Muscle layer of colon (tissue), 2 donors: ENCODE results near the gene MBOAT1.
"Not testable (repeated sequence)": the region's sequence is repeated elsewhere in the genome, so short reads cannot be mapped to it uniquely, and the experiment has no call there.

ENCODE experiments used
- H3K27ac ChIP-seq: one replicate; pipeline ENCODE4 v1.7.0; 2013; ENCODE audit warnings: low read depth, mild to moderate bottlenecking, low read length, moderate library complexity
- H3K27me3 ChIP-seq, 2 donors: one replicate each; pipeline ENCODE4 v1.7.0; 2013; ENCODE audit warnings: low read length in 2 of 2, mild to moderate bottlenecking in 2 of 2; ENCODE audit not compliant: insufficient read depth in 2 of 2, control insufficient read depth in 1 of 2
- H3K36me3 ChIP-seq: one replicate; pipeline ENCODE4 v1.7.0; 2013; ENCODE audit warnings: mild to moderate bottlenecking, low read length; ENCODE audit not compliant: insufficient read depth
- H3K4me1 ChIP-seq: one replicate; pipeline ENCODE4 v1.7.0; 2013; ENCODE audit warnings: mild to moderate bottlenecking, low read length; ENCODE audit not compliant: insufficient read depth
- H3K4me3 ChIP-seq, 2 donors: one replicate each; pipeline ENCODE4 v1.7.0; 2013; ENCODE audit warnings: low read length in 2 of 2, low read depth in 1 of 2, mild to moderate bottlenecking in 1 of 2, moderate library complexity in 1 of 2
- H3K9ac ChIP-seq: one replicate; pipeline ENCODE4 v1.7.0; 2013; ENCODE audit warnings: low read length
- H3K9me3 ChIP-seq: one replicate; pipeline ENCODE4 v1.7.0; 2013; ENCODE audit warnings: mild to moderate bottlenecking, low read length
- donor health status: abdominal sarcoma.
- donor health status: Adenocarcinoma of cecum.

Gene MBOAT1

GRCh38 chr6:20182069-20182468, 30.2 kb downstream of the MBOAT1 start:
- Histone ChIP-seq H3K9ac (no peak overlapping the region), H3K27ac (no peak overlapping the region), H3K36me3 (peaks cover 5% of the 10 kb centered on the region), H3K9me3 (peaks cover 4% of the 10 kb centered on the region), H3K4me1 (peaks cover 10% of the 10 kb centered on the region), H3K4me3 (no peak overlapping the region), H3K27me3 (no peaks in the 10 kb centered on the region)

GRCh38 chr6:20180935-20181334, 31.3 kb downstream of the MBOAT1 start:
- Histone ChIP-seq H3K9ac (no peak overlapping the region), H3K36me3 (no peaks in the 10 kb centered on the region), H3K27ac (no peak overlapping the region), H3K27me3 (no peaks in the 10 kb centered on the region), H3K4me1 (peaks cover 10% of the 10 kb centered on the region), H3K9me3 (peaks cover 4% of the 10 kb centered on the region), H3K4me3 (no peak overlapping the region)

- not testable (repeated sequence) for H3K36me3 ChIP-seq, H3K9me3 ChIP-seq, H3K4me3 ChIP-seq, H3K27me3 ChIP-seq, H3K9ac ChIP-seq, H3K27ac ChIP-seq
- H3K4me1 ChIP-seq: peaks cover 10% of the 10 kb centered on the region
These were observed 32.8 kb downstream of the MBOAT1 start for GRCh38 chr6:20179287-20180045.

- Histone ChIP-seq H3K36me3 (no peaks in the 10 kb centered on the region), H3K4me1 (peaks cover 6% of the 10 kb centered on the region), H3K27me3 (no peaks in the 10 kb centered on the region), H3K27ac (no peak overlapping the region), H3K9ac (no peak overlapping the region), H3K9me3 (peaks cover 4% of the 10 kb centered on the region), H3K4me3 (no peak overlapping the region)
These were observed 33.9 kb downstream of the MBOAT1 start for GRCh38 chr6:20178327-20178726.

GRCh38 chr6:20175810-20176410, 36.4 kb downstream of the MBOAT1 start:
- Histone ChIP-seq H3K27ac (no peak overlapping the region), H3K4me3 (no peak overlapping the region), H3K36me3 (no peaks in the 10 kb centered on the region), H3K27me3 (no peaks in the 10 kb centered on the region), H3K9me3 (peaks cover 4% of the 10 kb centered on the region), H3K4me1 (no peaks in the 10 kb centered on the region), H3K9ac (no peak overlapping the region)

- Histone ChIP-seq H3K4me3 (no peak overlapping the region), H3K27ac (no peak overlapping the region)
These were observed 38.2 kb downstream of the MBOAT1 start for GRCh38 chr6:20173833-20174792.

GRCh38 chr6:20172842-20173456, 39.3 kb downstream of the MBOAT1 start:
- Histone ChIP-seq H3K4me1 (peaks cover 14% of the 10 kb centered on the region), H3K27ac (no peak overlapping the region), H3K9ac (no peak overlapping the region), H3K27me3 (no peaks in the 10 kb centered on the region), H3K36me3 (no peaks in the 10 kb centered on the region), H3K4me3 (no peak overlapping the region), H3K9me3 (no peaks in the 10 kb centered on the region)

More at GRCh38 chr6:20173833-20174792, 38.2 kb downstream of the MBOAT1 start:
- Histone ChIP-seq H3K9me3 (no peaks in the 10 kb centered on the region), H3K36me3 (no peaks in the 10 kb centered on the region), H3K9ac (no peak overlapping the region), H3K27me3 (no peaks in the 10 kb centered on the region), H3K4me1 (peaks cover 11% of the 10 kb centered on the region)

GRCh38 chr6:20170455-20171148, 41.7 kb downstream of the MBOAT1 start:
- Histone ChIP-seq H3K36me3 (peaks cover 7% of the 10 kb centered on the region), H3K9me3 (no peaks in the 10 kb centered on the region), H3K27ac (no peak overlapping the region), H3K4me3 (no peak overlapping the region), H3K9ac (no peak overlapping the region), H3K27me3 (no peaks in the 10 kb centered on the region), H3K4me1 (peaks cover 14% of the 10 kb centered on the region)

GRCh38 chr6:20169786-20170185, 42.5 kb downstream of the MBOAT1 start:
- H3K36me3 ChIP-seq: peaks cover 7% of the 10 kb centered on the region
- H3K27ac ChIP-seq: no peak overlapping the region
- H3K9me3 ChIP-seq: no peaks in the 10 kb centered on the region
- no peak overlapping the region for H3K4me3 ChIP-seq
- H3K9ac ChIP-seq: no peak overlapping the region
- no peaks in the 10 kb centered on the region for H3K27me3 ChIP-seq
- peaks cover 14% of the 10 kb centered on the region for H3K4me1 ChIP-seq

GRCh38 chr6:20169119-20169557, 43.1 kb downstream of the MBOAT1 start:
- Histone ChIP-seq H3K9me3 (no peaks in the 10 kb centered on the region), H3K27ac (no peak overlapping the region), H3K9ac (no peak overlapping the region), H3K4me1 (peaks cover 14% of the 10 kb centered on the region), H3K27me3 (no peaks in the 10 kb centered on the region), H3K36me3 (peaks cover 7% of the 10 kb centered on the region), H3K4me3 (no peak overlapping the region)
